SK-N-SH (cell line): ENCODE results near the gene CAMTA2. TPM values are rescaled to one million over a fixed set of nuclear protein-coding genes. Genes with fewer than 3 reads are reported as not detected.

Source experiments
- CTCF ChIA-PET: fragments of 300-600, 350-600 bp; formaldehyde crosslinking; extraction: SDS; loops from one replicate; lab custom pipeline; 2021; lab: Yijun Ruan, JAX
- POLR2A ChIA-PET: fragments of 350-600 bp; sonication (Branson Sonifier 250); formaldehyde crosslinking; extraction: SDS; loops from one replicate; lab custom pipeline; 2020; ENCODE audit warnings: antibody characterized with exemption, inconsistent platforms; lab: Yijun Ruan, JAX
- DNase-seq: peaks from one replicate; pipeline ENCODE4 v3.0.0; 2012
- H2AFZ ChIP-seq: fragments of 200-600 bp; sonication (generic); 2 replicates; pipeline ENCODE4 v1.8.1; 2016; ENCODE audit warnings: antibody characterized with exemption, mild to moderate bottlenecking, low read depth
- H3F3A ChIP-seq: fragments of 200-600 bp; sonication (generic); replicated peaks from 2 replicates; pipeline ENCODE3; 2016; ENCODE audit warnings: antibody characterized with exemption, mild to moderate bottlenecking; ENCODE audit not compliant: insufficient read depth
- H3K27ac ChIP-seq, 2 experiments: fragments of 200-500 bp in 1 of 2; fragments of 200-600 bp in 1 of 2; sonication (Bioruptor generic) in 1 of 2; sonication (generic), shearing (Covaris generic) in 1 of 2; 2 replicates each; pipeline versions ENCODE4 v1.5.1 to v1.6.1; 2014 to 2016; ENCODE audit warnings: low read depth in 2 of 2, inconsistent platforms in 1 of 2, low read length in 1 of 2, mild to moderate bottlenecking in 1 of 2, mixed read lengths in 1 of 2
- H3K27me3 ChIP-seq: fragments of 200-600 bp; sonication (generic), shearing (Covaris generic); 2 replicates; pipeline ENCODE4 v1.6.1; 2016; ENCODE audit warnings: mixed run types; ENCODE audit not compliant: insufficient read depth
- H3K36me3 ChIP-seq, 2 experiments: fragments of 200-500 bp in 1 of 2; fragments of 200-600 bp in 1 of 2; sonication (Bioruptor generic) in 1 of 2; sonication (generic) in 1 of 2; replicated peaks in 1 of 2; 2 replicates each; pipeline versions ENCODE3 to v1.5.1; 2014 to 2016; ENCODE audit warnings: low read length in 1 of 2, mild to moderate bottlenecking in 1 of 2; ENCODE audit not compliant: insufficient read depth in 2 of 2, control insufficient read depth in 1 of 2
- H3K4me1 ChIP-seq, 2 experiments: fragments of 200-500 bp in 1 of 2; fragments of 200-600 bp in 1 of 2; sonication (Bioruptor generic) in 1 of 2; sonication (generic), shearing (Covaris generic) in 1 of 2; 2 replicates each; pipeline versions ENCODE4 v1.5.1 to v1.6.1; 2014 to 2016; ENCODE audit warnings: low read depth in 1 of 2, low read length in 1 of 2, mixed run types in 1 of 2; ENCODE audit not compliant: insufficient read depth in 2 of 2, control insufficient read depth in 1 of 2
- H3K4me2 ChIP-seq: fragments of 200-600 bp; sonication (generic), shearing (Covaris generic); 2 replicates; pipeline ENCODE4 v1.6.1; 2017; ENCODE audit warnings: mixed run types
- H3K4me3 ChIP-seq, 2 experiments: fragments of 200-500 bp in 1 of 2; fragments of 200-600 bp in 1 of 2; sonication (Bioruptor generic) in 1 of 2; sonication (generic), shearing (Covaris generic) in 1 of 2; 2 replicates each; pipeline versions ENCODE4 v1.5.1 to v1.8.1; 2014 to 2016; ENCODE audit warnings: low read depth in 2 of 2, inconsistent platforms in 1 of 2, low read length in 1 of 2, mild to moderate bottlenecking in 1 of 2, mixed read lengths in 1 of 2, moderate library complexity in 1 of 2
- H3K79me2 ChIP-seq: fragments of 200-600 bp; sonication (generic); 2 replicates; pipeline ENCODE4 v1.8.1; 2017; ENCODE audit warnings: mild to moderate bottlenecking; ENCODE audit not compliant: insufficient read depth
- H3K9ac ChIP-seq: fragments of 200-600 bp; sonication (generic); 2 replicates; pipeline ENCODE4 v1.6.1; 2017; ENCODE audit warnings: mixed run types
- H3K9me2 ChIP-seq: fragments of 200-600 bp; sonication (generic); 2 replicates; pipeline ENCODE4 v1.6.1; 2017; ENCODE audit warnings: mixed run types
- H3K9me3 ChIP-seq: fragments of 200-600 bp; sonication (generic); 2 replicates; pipeline ENCODE4 v1.6.1; 2017; ENCODE audit warnings: mixed run types, mild to moderate bottlenecking, moderate library complexity
- H4K20me1 ChIP-seq: fragments of 200-600 bp; sonication (generic); 2 replicates; pipeline ENCODE4 v1.6.1; 2017; ENCODE audit warnings: mild to moderate bottlenecking, mixed run types; ENCODE audit not compliant: insufficient read depth
- CHD2 ChIP-seq: fragments of 150-350 bp; IDR thresholded peaks from 2 replicates; pipeline ENCODE4 v1.6.1; 2018; ENCODE audit warnings: low read length; ENCODE audit not compliant: partially characterized antibody
- MXI1 ChIP-seq: IDR thresholded peaks from 2 replicates; pipeline ENCODE4 v1.6.1; 2012; ENCODE audit warnings: mild to moderate bottlenecking, low read depth, low read length, improper control_type of control experiment
- NRF1 ChIP-seq: IDR thresholded peaks from 2 replicates; pipeline ENCODE4 v1.6.1; 2012; ENCODE audit warnings: low read depth, mild to moderate bottlenecking, low read length
- POLR2AphosphoS5 ChIP-seq: IDR thresholded peaks from 2 replicates; pipeline ENCODE4 v1.6.1; 2012; ENCODE audit warnings: low read depth, low read length
- RXRA ChIP-seq: IDR thresholded peaks from 2 replicates; pipeline ENCODE4 v1.4.0; 2012; ENCODE audit warnings: low read depth, mild to moderate bottlenecking, borderline replicate concordance
- WGBS: methylation state at CpG from one replicate; pipeline ENCODE4 v1.1.6; 2017; ENCODE audit warnings: low lambda C conversion rate; 5-methylcytosine and 5-hydroxymethylcytosine counted together
- polyA plus RNA-seq, 3 experiments: library from polyadenylated mRNA; depleted of rRNA; stranded (reverse); fragments of >200 nt; gene quantifications; 2 replicates each; pipeline ENCODE4 v1.2.3, GENCODE V29; 2012
- TF ChIP-seq, protein P1 (sequence below): IDR thresholded peaks from 2 replicates; pipeline ENCODE4 v1.4.0; 2012; ENCODE audit warnings: low read depth, borderline replicate concordance
- TF ChIP-seq, protein P2 (sequence below): IDR thresholded peaks from 2 replicates; pipeline ENCODE4 v1.6.1; 2012; ENCODE audit warnings: mild to moderate bottlenecking, low read depth, low read length, moderate library complexity

CAMTA2 gene
- polyA plus RNA-seq, 1 of the 3 experiments (the other 2 are of a cell fraction): 27.0 TPM

DNA sequence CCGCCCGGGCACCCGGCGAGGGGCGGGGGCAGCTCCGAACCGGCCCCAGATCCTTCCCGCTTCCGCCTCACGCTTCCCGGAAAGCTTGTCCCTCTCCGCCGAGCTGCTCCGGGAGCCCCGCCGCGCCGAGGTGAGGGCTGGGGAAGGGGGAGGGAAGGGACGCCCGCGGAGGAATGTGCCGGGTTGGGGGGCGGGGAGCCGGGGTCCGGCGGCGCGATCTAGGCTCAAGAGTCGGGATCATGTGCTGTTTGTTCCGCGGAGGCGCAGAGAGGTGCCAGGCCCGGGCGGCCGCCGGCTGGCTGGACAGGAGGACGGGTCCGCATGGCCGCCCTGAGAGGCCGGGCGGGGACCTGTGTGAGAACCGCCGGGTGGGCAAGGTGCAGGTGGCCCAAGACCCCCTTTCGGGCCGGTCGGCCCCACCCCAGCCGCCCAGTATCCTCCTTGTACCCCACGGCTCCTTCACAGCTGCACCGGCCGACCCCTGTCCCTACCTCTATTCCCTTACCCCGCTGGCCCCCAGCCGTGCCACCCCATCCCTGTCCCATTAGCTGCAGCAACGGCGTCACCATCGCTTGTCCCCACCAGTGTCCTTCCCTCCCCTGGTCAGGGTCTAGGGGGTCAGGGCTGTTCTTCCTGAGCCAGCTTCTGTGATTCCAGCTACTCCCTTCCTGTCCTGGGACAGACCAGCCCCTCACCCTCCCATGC, 10.7 kb upstream of the CAMTA2 start:
- H3K4me1 ChIP-seq: peaks cover 10 to 24% of the 10 kb centered on the region in 2 experiments; a peak in 3 of 4 replicates
- 5% methylated on average over 22 of the region's 55 CpGs for WGBS
- H3K9me3 ChIP-seq: no peaks in the 10 kb centered on the region
- peaks cover 4% of the 10 kb centered on the region for H3F3A ChIP-seq
- peaks cover 20% of the 10 kb centered on the region for H4K20me1 ChIP-seq
- TF ChIP-seq MXI1 (peak; percentile 66), CHD2 (no peak), NRF1 (0 out of 2 replicates have a peak, but pooled peaks have one; percentile 2), POLR2AphosphoS5 (0 out of 2 replicates have a peak, but pooled peaks have one; percentile 6), RXRA (no peak)
- TF ChIP-seq, protein P1, sequence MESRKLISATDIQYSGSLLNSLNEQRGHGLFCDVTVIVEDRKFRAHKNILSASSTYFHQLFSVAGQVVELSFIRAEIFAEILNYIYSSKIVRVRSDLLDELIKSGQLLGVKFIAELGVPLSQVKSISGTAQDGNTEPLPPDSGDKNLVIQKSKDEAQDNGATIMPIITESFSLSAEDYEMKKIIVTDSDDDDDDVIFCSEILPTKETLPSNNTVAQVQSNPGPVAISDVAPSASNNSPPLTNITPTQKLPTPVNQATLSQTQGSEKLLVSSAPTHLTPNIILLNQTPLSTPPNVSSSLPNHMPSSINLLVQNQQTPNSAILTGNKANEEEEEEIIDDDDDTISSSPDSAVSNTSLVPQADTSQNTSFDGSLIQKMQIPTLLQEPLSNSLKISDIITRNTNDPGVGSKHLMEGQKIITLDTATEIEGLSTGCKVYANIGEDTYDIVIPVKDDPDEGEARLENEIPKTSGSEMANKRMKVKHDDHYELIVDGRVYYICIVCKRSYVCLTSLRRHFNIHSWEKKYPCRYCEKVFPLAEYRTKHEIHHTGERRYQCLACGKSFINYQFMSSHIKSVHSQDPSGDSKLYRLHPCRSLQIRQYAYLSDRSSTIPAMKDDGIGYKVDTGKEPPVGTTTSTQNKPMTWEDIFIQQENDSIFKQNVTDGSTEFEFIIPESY: no peak
- TF ChIP-seq, protein P2, sequence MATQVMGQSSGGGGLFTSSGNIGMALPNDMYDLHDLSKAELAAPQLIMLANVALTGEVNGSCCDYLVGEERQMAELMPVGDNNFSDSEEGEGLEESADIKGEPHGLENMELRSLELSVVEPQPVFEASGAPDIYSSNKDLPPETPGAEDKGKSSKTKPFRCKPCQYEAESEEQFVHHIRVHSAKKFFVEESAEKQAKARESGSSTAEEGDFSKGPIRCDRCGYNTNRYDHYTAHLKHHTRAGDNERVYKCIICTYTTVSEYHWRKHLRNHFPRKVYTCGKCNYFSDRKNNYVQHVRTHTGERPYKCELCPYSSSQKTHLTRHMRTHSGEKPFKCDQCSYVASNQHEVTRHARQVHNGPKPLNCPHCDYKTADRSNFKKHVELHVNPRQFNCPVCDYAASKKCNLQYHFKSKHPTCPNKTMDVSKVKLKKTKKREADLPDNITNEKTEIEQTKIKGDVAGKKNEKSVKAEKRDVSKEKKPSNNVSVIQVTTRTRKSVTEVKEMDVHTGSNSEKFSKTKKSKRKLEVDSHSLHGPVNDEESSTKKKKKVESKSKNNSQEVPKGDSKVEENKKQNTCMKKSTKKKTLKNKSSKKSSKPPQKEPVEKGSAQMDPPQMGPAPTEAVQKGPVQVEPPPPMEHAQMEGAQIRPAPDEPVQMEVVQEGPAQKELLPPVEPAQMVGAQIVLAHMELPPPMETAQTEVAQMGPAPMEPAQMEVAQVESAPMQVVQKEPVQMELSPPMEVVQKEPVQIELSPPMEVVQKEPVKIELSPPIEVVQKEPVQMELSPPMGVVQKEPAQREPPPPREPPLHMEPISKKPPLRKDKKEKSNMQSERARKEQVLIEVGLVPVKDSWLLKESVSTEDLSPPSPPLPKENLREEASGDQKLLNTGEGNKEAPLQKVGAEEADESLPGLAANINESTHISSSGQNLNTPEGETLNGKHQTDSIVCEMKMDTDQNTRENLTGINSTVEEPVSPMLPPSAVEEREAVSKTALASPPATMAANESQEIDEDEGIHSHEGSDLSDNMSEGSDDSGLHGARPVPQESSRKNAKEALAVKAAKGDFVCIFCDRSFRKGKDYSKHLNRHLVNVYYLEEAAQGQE: no peak
- TF ChIP-seq, all 33 proteins: peak for 3
- peak overlapping the region; percentile 99 for H3K4me2 ChIP-seq
- H3K27me3 ChIP-seq: no peaks in the 10 kb centered on the region
- 0 out of 2 replicates have a peak overlapping the region, but pooled peaks have one; percentile 76 for H2AFZ ChIP-seq
- H3K9ac ChIP-seq: peak overlapping the region; percentile 84
- CTCF ChIA-PET: interaction anchor here (0.7 to 8.1 kb wide), 7 partner anchors 9 to 64 kb away, joined by 3 to 54 read pairs (median 4); partner anchors contain the start of genes CAMTA2 and PFN1
- H3K4me3 ChIP-seq: peak overlapping the region; percentile 93 to 99
- peaks cover 10 to 20% of the 10 kb centered on the region in 2 experiments for H3K36me3 ChIP-seq
- H3K9me2 ChIP-seq: no peaks in the 10 kb centered on the region
- peaks cover 45% of the 10 kb centered on the region for H3K79me2 ChIP-seq
- peak overlapping the region; percentile 24 to 69; a peak in 3 of 4 replicates for H3K27ac ChIP-seq
- peak; percentile 67 for DNase-seq
- POLR2A ChIA-PET: interaction anchor here (0.6 to 2.2 kb wide), 4 partner anchors 8 to 191 kb away, joined by 3 to 13 read pairs (median 5); partner anchors contain the start of gene SPAG7
